Right cardiac atrium (tissue), 5 donors: ENCODE results near the gene ATG9A. TPM values are rescaled to one million over a fixed set of nuclear protein-coding genes. Genes with fewer than 3 reads are reported as not detected.

Experiments used
- ATAC-seq, 2 donors: fragments of 200-7000 bp; cut with Tn5 transposase; one replicate each; pipeline versions ENCODE4 v1.8.0 to v1.9.1; 2020; ENCODE audit warnings: moderate library complexity in 2 of 2, mild to moderate bottlenecking in 1 of 2
- DNase-seq, 3 donors: peaks; one replicate each; pipeline ENCODE4 v3.0.0-alpha.2; 2020
- H3K27ac ChIP-seq: one replicate; pipeline ENCODE4 v1.5.1; 2013; ENCODE audit warnings: mild to moderate bottlenecking, low read length, control low read depth, moderate library complexity
- H3K27me3 ChIP-seq: one replicate; pipeline ENCODE4 v1.6.1; 2013; ENCODE audit not compliant: control insufficient read depth, insufficient read depth
- H3K4me1 ChIP-seq: one replicate; pipeline ENCODE4 v1.6.1; 2013; ENCODE audit warnings: low read length; ENCODE audit not compliant: control insufficient read depth, insufficient read depth
- H3K4me3 ChIP-seq: one replicate; pipeline ENCODE4 v1.5.1; 2013; ENCODE audit warnings: low read length, control low read depth
- H3K9me3 ChIP-seq: one replicate; pipeline ENCODE4 v1.6.1; 2013; ENCODE audit warnings: low read length; ENCODE audit not compliant: control insufficient read depth
- WGBS: extraction: QIAGEN DNeasy Blood & Tissue Kit; methylation state at CpG from one replicate; pipeline ENCODE4 v1.1.7; 2013; 5-methylcytosine and 5-hydroxymethylcytosine counted together
- intact Hi-C, 4 donors: fragments of 100-400 bp; cut with DNase I; formaldehyde crosslinking; loops; one replicate each; pipeline versions ENCODE4 v1.11.0 to v1.14.0; 2022 to 2023
- polyA plus RNA-seq: library from polyadenylated mRNA; stranded (reverse); fragments of 200-250 nt; gene quantifications from one replicate; pipeline ENCODE4 v1.2.3, GENCODE V29; 2013
- total RNA-seq, 4 donors: library from RNA; stranded (reverse); fragmentation: NEBNext Ultra II Directional; extraction: Animal tissue kit (Norgen Biotek cat#: 25700); gene quantifications; one replicate each; pipeline ENCODE4 v1.2.1, GENCODE V29; 2021
- donor health status: healthy with polysubstance abuse.
- donor health status: DM: no; HTN: yes; CAD: no.
- donor health status: DM: no; HTN: no; CAD: no.
- donor health status: DM: no; HTN: yes; CAD: no; lungs with severe emphysema.
- donor health status: DM: yes; HTN: yes; CAD: no.

ATG9A gene
- total and polyA plus RNA-seq, 5 donors, result 43.1 to 78.5 (median 76.8) TPM

GRCh38 chr2:219173176-219173575, 56.3 kb downstream of the ATG9A start:
- H3K27ac ChIP-seq, result no peak overlapping the region
- peak in 1 of 3 donors; percentile 53 for DNase-seq
- intact Hi-C loops, result loop anchor here in 1 of 4 donors (5.0 kb wide), 1 partner anchor 34 kb away; the partner anchor contains the start of gene ZFAND2B
- no peaks in the 10 kb centered on the region for H3K27me3 ChIP-seq
- 88% methylated on average over 6 of the region's 6 CpGs for WGBS
- H3K9me3 ChIP-seq, result no peaks in the 10 kb centered on the region
- peaks cover 3% of the 10 kb centered on the region for H3K4me1 ChIP-seq
- no peak overlapping the region for H3K4me3 ChIP-seq
- ATAC-seq, result no peak

DNA sequence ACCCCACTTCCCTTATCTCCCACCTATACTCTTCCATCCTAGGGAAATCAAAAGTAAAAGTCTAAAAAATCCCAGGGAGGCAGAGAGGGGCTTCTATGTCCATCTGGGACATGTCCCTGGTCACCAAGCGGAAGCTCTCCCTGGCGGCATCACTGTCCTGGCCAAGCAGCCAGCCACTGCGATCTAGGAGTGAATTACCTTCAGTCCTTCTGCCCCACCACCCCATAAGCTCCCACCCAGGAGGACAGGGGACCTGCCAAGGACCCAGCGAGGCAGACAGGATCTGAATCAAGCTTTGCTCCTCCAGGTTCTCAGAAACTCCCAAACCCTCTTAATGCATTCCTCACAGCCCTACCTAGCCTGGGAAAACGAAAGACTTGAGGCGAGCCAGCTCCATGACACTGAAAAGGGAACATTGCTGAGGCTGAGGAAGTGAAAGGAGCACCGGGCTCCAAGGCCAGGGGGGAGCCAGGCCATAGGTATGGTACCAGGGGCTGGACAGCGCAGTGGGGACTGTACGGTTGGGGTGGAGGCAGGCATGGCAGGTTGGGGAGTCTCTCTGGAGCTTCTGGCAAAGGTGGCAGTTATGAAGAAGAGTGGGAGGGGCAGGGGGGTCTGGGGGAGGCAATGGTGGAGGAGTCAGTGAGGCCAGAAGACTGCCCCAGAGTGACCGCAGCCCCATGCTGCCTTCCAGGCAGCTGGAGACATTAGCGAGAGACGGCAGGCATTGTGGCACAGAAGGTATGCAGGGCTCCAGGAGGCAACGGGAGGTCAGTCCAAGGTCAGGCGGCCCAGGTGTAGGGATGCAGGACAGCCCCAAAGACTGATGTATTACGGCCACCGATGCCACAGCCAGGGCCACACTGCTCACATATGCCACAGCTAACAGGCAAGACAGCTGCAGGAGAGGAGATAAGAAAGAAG, 56.9 kb downstream of the ATG9A start:
- H3K9me3 ChIP-seq, result no peaks in the 10 kb centered on the region
- WGBS, result 88% methylated on average over 16 of the region's 16 CpGs
- ATAC-seq (no peak), DNase-seq (no peak)
- peaks cover 3% of the 10 kb centered on the region for H3K4me1 ChIP-seq
- H3K27me3 ChIP-seq, result no peaks in the 10 kb centered on the region
- no peak overlapping the region for H3K4me3 ChIP-seq
- no peak overlapping the region for H3K27ac ChIP-seq
- intact Hi-C loops, result loop anchor here in 1 of 4 donors (5.0 kb wide), 1 partner anchor 35 kb away; the partner anchor contains the start of gene ZFAND2B

GRCh38 chr2:219171231-219171651, 58.2 kb downstream of the ATG9A start:
- DNase-seq (peak in 2 of 3 donors; percentile 43 to 75), ATAC-seq (peak; percentile 69 to 75)
- 22% methylated on average over 6 of the region's 6 CpGs for WGBS
- H3K4me1 ChIP-seq, result peaks cover 3% of the 10 kb centered on the region
- peak overlapping the region; percentile 31 for H3K27ac ChIP-seq
- no peaks in the 10 kb centered on the region for H3K27me3 ChIP-seq
- intact Hi-C loops, result loop anchor here in 1 of 4 donors (5.0 kb wide), 1 partner anchor 36 kb away; the partner anchor contains the start of gene ZFAND2B
- no peak overlapping the region for H3K4me3 ChIP-seq
- H3K9me3 ChIP-seq, result no peaks in the 10 kb centered on the region

- 93% methylated on average over 10 of the region's 10 CpGs for WGBS
- H3K27ac ChIP-seq, result no peak within 1 kb of the TSS
- no peak within 1 kb of the TSS for H3K4me3 ChIP-seq
- H3K4me1 ChIP-seq, result peaks cover 3% of the 10 kb centered on the region
- no peak for DNase-seq
- intact Hi-C loops, result loop anchor here in 3 of 4 donors (5.0 to 10.0 kb wide), 3 partner anchors 37 to 125 kb away; partner anchors contain the start of gene ZFAND2B (in 1 of the 3)
- no peaks in the 10 kb centered on the region for H3K9me3 ChIP-seq
- H3K27me3 ChIP-seq, result no peaks in the 10 kb centered on the region
- ATAC-seq, result no peak
These were observed 59.3 kb downstream of the ATG9A start, which contains the start of gene SLC23A3 for GRCh38 chr2:219169930-219170654. TSS of gene SLC23A3 (minus strand) at chr2:219170029. CDS start at chr2:219169984, 45 bp downstream.

Other genes with a start within 250 kb of the ATG9A start
- gene FEV, start 244.5 kb downstream of the ATG9A start, total RNA-seq, result not detected
- gene FEV, start 244.5 kb downstream of the ATG9A start, polyA plus RNA-seq, result not detected
- not detected for gene CRYBA2, start 236.2 kb downstream of the ATG9A start, total RNA-seq
- gene CRYBA2, start 236.2 kb downstream of the ATG9A start, polyA plus RNA-seq, result not detected
- gene CFAP65, start 188.1 kb downstream of the ATG9A start, total RNA-seq, result not detected
- not detected for gene CFAP65, start 188.1 kb downstream of the ATG9A start, polyA plus RNA-seq
- not detected for gene IHH, start 168.7 kb downstream of the ATG9A start, total RNA-seq
- gene IHH, start 168.7 kb downstream of the ATG9A start, polyA plus RNA-seq, result 0.05 TPM
- 1 to 10 TPM; 5.4 to 9.4 (median 9.2) TPM for gene NHEJ1, start 68.8 kb downstream of the ATG9A start, total RNA-seq
- gene NHEJ1, start 68.8 kb downstream of the ATG9A start, polyA plus RNA-seq, result 5.6 TPM
- gene SLC23A3, start 59.6 kb downstream of the ATG9A start, total RNA-seq, result under 1 TPM; 0.56 to 0.95 (median 0.57) TPM
- gene SLC23A3, start 59.6 kb downstream of the ATG9A start, polyA plus RNA-seq, result 0.59 TPM
- gene CNPPD1, start 52.7 kb downstream of the ATG9A start, total RNA-seq, result 10 to 100 TPM; 40.0 to 53.1 (median 48.5) TPM
- gene CNPPD1, start 52.7 kb downstream of the ATG9A start, polyA plus RNA-seq, result 41.8 TPM
- 10 to 100 TPM; 35.2 to 47.3 (median 40.2) TPM for gene RETREG2, start 51.4 kb downstream of the ATG9A start, total RNA-seq
- gene RETREG2, start 51.4 kb downstream of the ATG9A start, polyA plus RNA-seq, result 22.0 TPM
- gene ZFAND2B, start 22.9 kb downstream of the ATG9A start, total RNA-seq, result 10 to 100 TPM; 21.8 to 28.9 (median 22.8) TPM
- 23.9 TPM for gene ZFAND2B, start 22.9 kb downstream of the ATG9A start, polyA plus RNA-seq
- 10 to 100 TPM; 19.4 to 30.5 (median 23.5) TPM for gene ABCB6, start 10.7 kb downstream of the ATG9A start, total RNA-seq
- 23.4 TPM for gene ABCB6, start 10.7 kb downstream of the ATG9A start, polyA plus RNA-seq
- 10 to 100 TPM; 14.9 to 32.0 (median 27.2) TPM for gene ANKZF1, start 170 bp upstream of the ATG9A start, total RNA-seq
- 20.1 TPM for gene ANKZF1, start 170 bp upstream of the ATG9A start, polyA plus RNA-seq
- 1 to 10 TPM; 2.7 to 3.8 (median 3.3) TPM for gene GLB1L, start 15.8 kb upstream of the ATG9A start, total RNA-seq
- 3.1 TPM for gene GLB1L, start 15.8 kb upstream of the ATG9A start, polyA plus RNA-seq
- gene STK16, start 15.8 kb upstream of the ATG9A start, total RNA-seq, result 10 to 100 TPM; 17.5 to 19.7 (median 19.3) TPM
- 22.2 TPM for gene STK16, start 15.8 kb upstream of the ATG9A start, polyA plus RNA-seq
- gene TUBA4B, start 23.6 kb upstream of the ATG9A start, total RNA-seq, result not detected
- not detected for gene TUBA4B, start 23.6 kb upstream of the ATG9A start, polyA plus RNA-seq
- 10 to 100 TPM; 27.6 to 88.6 (median 64.3) TPM for gene TUBA4A, start 24.3 kb upstream of the ATG9A start, total RNA-seq
- gene TUBA4A, start 24.3 kb upstream of the ATG9A start, polyA plus RNA-seq, result 131 TPM
- gene DNAJB2, start 49.7 kb upstream of the ATG9A start, total RNA-seq, result 10 to 100 TPM; 43.9 to 78.7 (median 65.8) TPM
- 57.5 TPM for gene DNAJB2, start 49.7 kb upstream of the ATG9A start, polyA plus RNA-seq
- under 1 TPM in 1 of 4 donors, not detected in 3; 0.25 TPM for gene PTPRN, start 79.8 kb upstream of the ATG9A start, total RNA-seq
- 0.41 TPM for gene PTPRN, start 79.8 kb upstream of the ATG9A start, polyA plus RNA-seq
- not detected for gene RESP18, start 103.1 kb upstream of the ATG9A start, total RNA-seq
- not detected for gene RESP18, start 103.1 kb upstream of the ATG9A start, polyA plus RNA-seq
- gene DNPEP, start 158.3 kb upstream of the ATG9A start, total RNA-seq, result 10 to 100 TPM; 42.2 to 58.8 (median 56.2) TPM
- gene DNPEP, start 158.3 kb upstream of the ATG9A start, polyA plus RNA-seq, result 50.0 TPM
- gene DES, start 188.7 kb upstream of the ATG9A start, total RNA-seq, result over 10,000 TPM in 1 of 4 donors, 1,000 to 10,000 TPM in 3; 6,970 to 10,932 (median 7,338) TPM
- gene DES, start 188.7 kb upstream of the ATG9A start, polyA plus RNA-seq, result 9,146 TPM
- gene SPEG, start 205.2 kb upstream of the ATG9A start, total RNA-seq, result 100 to 1,000 TPM; 122 to 176 (median 159) TPM
- gene SPEG, start 205.2 kb upstream of the ATG9A start, polyA plus RNA-seq, result 85.5 TPM